Gastrocnemius medialis (tissue), 4 donors: ENCODE results near the gene NUDT2. TPM values are rescaled to one million over a fixed set of nuclear protein-coding genes. Genes with fewer than 3 reads are reported as not detected.

ENCODE experiments used
- ATAC-seq, 2 donors: fragments of 150-250 bp; one replicate each; pipeline ENCODE4 v1.9.1; 2016
- DNase-seq, 2 donors: peaks; one replicate each; pipeline ENCODE4 v3.0.0-alpha.2; 2019
- H3K27ac ChIP-seq, 4 donors: fragments of 200-600 bp; sonication (generic); 1 replicate in 1 of 4; 2 replicates in 3 of 4; pipeline ENCODE4 v1.5.1; 2016 to 2018; ENCODE audit warnings: mild to moderate bottlenecking in 2 of 4, moderate library complexity in 1 of 4
- H3K27me3 ChIP-seq, 3 donors: fragments of 200-600 bp; sonication (generic) in 2 of 3; 1 replicate in 1 of 3; 2 replicates in 2 of 3; pipeline versions ENCODE4 v1.5.1 to v1.6.0; 2016 to 2019; ENCODE audit warnings: mild to moderate bottlenecking in 1 of 3, moderate library complexity in 1 of 3
- H3K36me3 ChIP-seq, 2 donors: fragments of 200-600 bp; sonication (generic) in 1 of 2; one replicate each; pipeline ENCODE4 v1.5.1; 2017 to 2018
- H3K4me1 ChIP-seq, 2 donors: fragments of 200-600 bp; sonication (generic) in 1 of 2; one replicate each; pipeline ENCODE4 v1.5.1; 2016 to 2017; ENCODE audit warnings: mild to moderate bottlenecking in 2 of 2
- H3K4me3 ChIP-seq, 4 donors: fragments of 200-600 bp; sonication (generic) in 3 of 4; 1 replicate in 1 of 4; 2 replicates in 3 of 4; pipeline ENCODE4 v1.5.1; 2016 to 2019; ENCODE audit warnings: mild to moderate bottlenecking in 2 of 4
- H3K9me3 ChIP-seq, 3 donors: fragments of 200-600 bp; sonication (generic) in 2 of 3; 1 replicate in 1 of 3; 2 replicates in 2 of 3; pipeline ENCODE4 v1.5.1; 2016 to 2019
- POLR2A ChIP-seq, 2 donors: fragments of 450-650 bp; IDR thresholded peaks; one replicate each; pipeline ENCODE4 v1.6.1; 2017; ENCODE audit warnings: antibody characterized with exemption in 2 of 2, mild to moderate bottlenecking in 2 of 2, moderate library complexity in 2 of 2
- in situ Hi-C, 4 donors: fragments of 200-750 bp; cut with MboI; loops; one replicate each; pipeline versions ENCODE4 v1.15.0 to v1.8.0; 2017; ENCODE audit warnings: low sequenced_read_pairs in 4 of 4
- intact Hi-C: fragments of 100-400 bp; cut with DNase I; formaldehyde crosslinking; loops from one replicate; pipeline ENCODE4 v1.15.1; 2023; ENCODE audit warnings: low total_unique reads
- total RNA-seq, 4 donors: library from RNA; depleted of rRNA; stranded (reverse); fragments of >200 nt; gene quantifications; one replicate each; pipeline versions ENCODE4 v1.1.0 to v1.2.3, GENCODE V29; 2016
- TF ChIP-seq, protein P1 (sequence below), 5 experiments: fragments of 450-650 bp in 3 of 5; fragments of 200-600 bp in 2 of 5; sonication (generic) in 2 of 5; IDR thresholded peaks in 4 of 5; conservative IDR thresholded peaks in 1 of 5; 1 replicate in 4 of 5; 2 replicates in 1 of 5; pipeline ENCODE4 v1.5.1; 2016 to 2019; ENCODE audit warnings: antibody characterized with exemption in 5 of 5, mild to moderate bottlenecking in 3 of 5, moderate library complexity in 3 of 5

NUDT2 gene
- total RNA-seq, 4 donors from 2014 or later: 8.2 to 19.9 (median 16.1) TPM

DNA sequence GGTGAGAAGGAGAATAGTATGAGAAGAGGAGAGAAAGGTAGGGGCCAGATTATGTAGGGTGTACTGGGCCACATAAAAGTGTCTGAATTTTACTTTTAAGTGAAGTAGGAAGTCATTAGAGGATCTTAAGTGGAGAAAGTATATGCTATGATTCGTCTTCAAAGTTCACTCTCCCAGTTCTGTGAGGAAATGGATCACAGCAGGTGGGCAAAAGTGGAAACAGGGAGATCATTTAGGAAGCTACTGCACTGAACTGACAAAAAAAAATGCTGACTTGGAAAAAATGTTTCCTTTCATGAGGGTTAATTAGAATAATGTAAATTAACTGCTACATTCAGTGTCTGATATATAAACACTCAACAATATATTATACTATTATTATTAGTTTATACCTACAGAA, 2.7 kb upstream of the NUDT2 start:
- no peak for TF ChIP-seq POLR2A (IDR thresholded peaks at IDR 0.05)

DNA sequence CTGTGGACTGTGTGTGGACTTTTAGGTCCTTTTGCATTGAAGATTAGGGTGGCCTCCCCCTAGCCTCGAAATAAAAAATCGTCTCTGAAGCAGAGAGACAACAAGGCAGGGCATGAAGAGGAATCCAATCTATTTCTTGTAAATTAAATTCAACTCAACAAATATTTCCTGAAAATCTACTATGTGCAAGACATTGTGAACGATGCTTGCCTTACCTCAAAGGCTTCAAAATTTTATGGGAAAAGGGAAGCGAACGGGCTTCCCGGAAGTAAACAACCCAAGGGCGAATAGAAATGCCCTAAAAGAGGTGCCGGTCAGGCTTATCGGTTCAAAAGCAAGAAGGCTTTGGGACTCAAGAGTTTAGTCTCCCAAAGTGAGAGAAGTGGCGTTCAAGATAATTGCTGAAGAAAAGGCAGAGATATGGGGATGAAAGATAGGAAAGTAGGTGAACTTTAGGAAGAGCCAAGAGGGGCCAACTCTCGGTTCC, 826 bp upstream of the NUDT2 start:
- Histone ChIP-seq H3K4me1 (peaks cover 20 to 22% of the 10 kb centered on the region in 2 donors), H3K27me3 (no peaks in the 10 kb centered on the region), H3K36me3 (no peaks in the 10 kb centered on the region), H3K4me3 (peak overlapping the region; percentile 54 to 83 (median 60)), H3K27ac (peak overlapping the region; percentile 30 to 94 (median 56)), H3K9me3 (no peaks in the 10 kb centered on the region)
- in situ Hi-C loops: loop anchor here in 1 of 4 donors (10.0 kb wide), 1 partner anchor 204 kb away; the partner anchor contains the start of gene DCAF12
- DNase-seq: no peak
- no peak for ATAC-seq
- intact Hi-C loops: loop anchor here (2.0 kb wide), 2 partner anchors 72 to 262 kb away; no protein-coding TSS in a partner anchor
- TF ChIP-seq POLR2A (IDR thresholded peaks at IDR 0.05): no peak
- TF ChIP-seq, protein P1, sequence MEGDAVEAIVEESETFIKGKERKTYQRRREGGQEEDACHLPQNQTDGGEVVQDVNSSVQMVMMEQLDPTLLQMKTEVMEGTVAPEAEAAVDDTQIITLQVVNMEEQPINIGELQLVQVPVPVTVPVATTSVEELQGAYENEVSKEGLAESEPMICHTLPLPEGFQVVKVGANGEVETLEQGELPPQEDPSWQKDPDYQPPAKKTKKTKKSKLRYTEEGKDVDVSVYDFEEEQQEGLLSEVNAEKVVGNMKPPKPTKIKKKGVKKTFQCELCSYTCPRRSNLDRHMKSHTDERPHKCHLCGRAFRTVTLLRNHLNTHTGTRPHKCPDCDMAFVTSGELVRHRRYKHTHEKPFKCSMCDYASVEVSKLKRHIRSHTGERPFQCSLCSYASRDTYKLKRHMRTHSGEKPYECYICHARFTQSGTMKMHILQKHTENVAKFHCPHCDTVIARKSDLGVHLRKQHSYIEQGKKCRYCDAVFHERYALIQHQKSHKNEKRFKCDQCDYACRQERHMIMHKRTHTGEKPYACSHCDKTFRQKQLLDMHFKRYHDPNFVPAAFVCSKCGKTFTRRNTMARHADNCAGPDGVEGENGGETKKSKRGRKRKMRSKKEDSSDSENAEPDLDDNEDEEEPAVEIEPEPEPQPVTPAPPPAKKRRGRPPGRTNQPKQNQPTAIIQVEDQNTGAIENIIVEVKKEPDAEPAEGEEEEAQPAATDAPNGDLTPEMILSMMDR (IDR thresholded peaks at IDR 0.05 in 4 of 5, conservative IDR thresholded peaks at IDR 0.05 in 1 of 5): no peak

More for the DNA sequence above, 2.7 kb upstream of the NUDT2 start:
- no peaks in the 10 kb centered on the region for H3K27me3 ChIP-seq
- ATAC-seq (no peak), DNase-seq (no peak)
- no peak overlapping the region for H3K4me3 ChIP-seq
- intact Hi-C loops (no loop called here), in situ Hi-C loops (loop anchor here in 1 of 4 donors (10.0 kb wide), 1 partner anchor 202 kb away; the partner anchor contains the start of gene DCAF12)
- no peaks in the 10 kb centered on the region for H3K9me3 ChIP-seq
- no peaks in the 10 kb centered on the region for H3K36me3 ChIP-seq
- peaks cover 26 to 27% of the 10 kb centered on the region in 2 donors for H3K4me1 ChIP-seq
- peak overlapping the region in 1 of 4 donors; percentile 55 for H3K27ac ChIP-seq

DNA sequence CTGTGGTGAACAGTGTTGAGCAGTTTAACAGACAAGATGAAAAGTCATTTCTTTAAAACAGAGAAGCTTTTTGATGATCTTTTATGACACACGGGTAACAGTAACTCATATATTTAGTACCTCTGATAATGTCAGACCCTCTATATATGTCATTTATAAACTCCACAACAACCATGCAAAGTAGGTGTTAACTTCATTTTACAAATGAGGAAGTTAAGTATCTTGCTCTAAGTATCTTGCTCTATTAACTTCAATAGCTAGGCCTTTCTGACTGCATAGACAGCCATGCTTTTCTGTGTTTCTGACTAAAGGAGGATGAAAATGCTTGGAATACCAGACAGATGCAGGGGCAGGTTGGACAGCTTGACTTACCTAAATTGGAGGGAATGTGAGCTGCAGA, 1.8 kb downstream of the NUDT2 start:
- peaks cover 19 to 21% of the 10 kb centered on the region in 2 donors for H3K4me1 ChIP-seq
- H3K9me3 ChIP-seq: no peaks in the 10 kb centered on the region
- DNase-seq (no peak), ATAC-seq (no peak)
- in situ Hi-C loops (loop anchor here in 1 of 4 donors (5.0 kb wide), 1 partner anchor 46 kb away; the partner anchor contains the start of gene MYORG), intact Hi-C loops (loop anchor here (5.0 kb wide), 2 partner anchors 154 to 171 kb away; partner anchors contain the start of gene UBAP1)
- TF ChIP-seq POLR2A (IDR thresholded peaks at IDR 0.05): no peak
- TF ChIP-seq, protein P1 (IDR thresholded peaks at IDR 0.05 in 4 of 5, conservative IDR thresholded peaks at IDR 0.05 in 1 of 5): no peak
- H3K36me3 ChIP-seq: no peaks in the 10 kb centered on the region
- H3K27me3 ChIP-seq: no peaks in the 10 kb centered on the region
- no peak overlapping the region for H3K4me3 ChIP-seq
- peak overlapping the region in 1 of 4 donors; percentile 4 for H3K27ac ChIP-seq

- Histone ChIP-seq H3K4me1 (peaks cover 19 to 21% of the 10 kb centered on the region in 2 donors), H3K9me3 (no peaks in the 10 kb centered on the region), H3K36me3 (no peaks in the 10 kb centered on the region), H3K27me3 (no peaks in the 10 kb centered on the region), H3K4me3 (no peak overlapping the region), H3K27ac (peak overlapping the region in 2 of 4 donors; percentile 33 to 54)
- in situ Hi-C loops (loop anchor here in 1 of 4 donors (5.0 kb wide), 1 partner anchor 45 kb away; the partner anchor contains the start of gene MYORG), intact Hi-C loops (loop anchor here (1.0 to 5.0 kb wide), 3 partner anchors 47 to 170 kb away; partner anchors contain the start of gene UBAP1)
- TF ChIP-seq, protein P1 (IDR thresholded peaks at IDR 0.05 in 4 of 5, conservative IDR thresholded peaks at IDR 0.05 in 1 of 5): peak; percentile 55 to 70 (median 64)
- no peak for TF ChIP-seq POLR2A (IDR thresholded peaks at IDR 0.05)
- DNase-seq: no peak
- peak in 1 of 2 donors; percentile 20 for ATAC-seq
Observed at GRCh38 chr9:34332076-34332964, 3.0 kb downstream of the NUDT2 start.
